NK-92 (cell line): ENCODE results near the gene ZNF563.
A peak's percentile ranks its signal among the peaks of the same experiment; 100 is the strongest.
"Not testable (repeated sequence)": the region's sequence is repeated elsewhere in the genome, so short reads cannot be mapped to it uniquely, and the experiment has no call there.

ENCODE experiments used
- DNase-seq: peaks from one replicate; lab custom pipeline; 2025; ENCODE audit not compliant: unreplicated experiment; lab: John Stamatoyannopoulos, UW

The ZNF563 gene

GRCh38 chr19:12333162-12334159 lies at the start of gene ZNF563:
TSS of gene ZNF563 (minus strand) at chr19:12333633. CDS start at chr19:12333482, 151 bp downstream.
- DNase-seq, result peak; percentile 65

GRCh38 chr19:12380444-12380737 lies 47.0 kb upstream of the ZNF563 start:
- no peak for DNase-seq

- DNase-seq, result no peak
Observed at GRCh38 chr19:12379732-12380443, 46.5 kb upstream of the ZNF563 start.

DNA sequence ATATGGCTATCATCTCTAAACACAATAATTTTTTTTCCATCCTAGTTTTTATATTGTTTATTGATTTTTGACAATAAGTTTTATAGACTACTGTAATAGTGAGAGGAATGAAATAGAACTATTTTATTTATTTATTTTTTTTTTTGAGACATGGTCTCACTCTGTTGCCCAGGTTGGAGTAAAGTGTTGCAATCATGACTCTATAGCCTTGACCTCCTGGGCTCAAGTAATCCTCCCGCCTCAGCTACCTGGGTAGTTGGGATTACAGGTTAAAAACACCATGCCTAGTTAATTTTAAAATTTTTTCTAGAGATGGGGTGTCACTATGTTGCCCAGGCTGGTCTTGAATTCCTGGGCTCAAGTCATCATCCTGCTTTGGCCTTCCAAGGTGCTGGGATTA lies 40.6 kb upstream of the ZNF563 start:
- no peak for DNase-seq

GRCh38 chr19:12365236-12366162 lies 32.1 kb upstream of the ZNF563 start, which contains the start of gene ZNF442:
TSS of gene ZNF442 (minus strand) at chr19:12365683. CDS start at chr19:12363631, 2,052 bp downstream.
- DNase-seq, result no peak

- DNase-seq, result no peak
Observed at GRCh38 chr19:12364391-12365235, 31.2 kb upstream of the ZNF563 start.

- DNase-seq, result not testable (repeated sequence)
Observed at GRCh38 chr19:12362236-12362635, 28.8 kb upstream of the ZNF563 start.

DNA sequence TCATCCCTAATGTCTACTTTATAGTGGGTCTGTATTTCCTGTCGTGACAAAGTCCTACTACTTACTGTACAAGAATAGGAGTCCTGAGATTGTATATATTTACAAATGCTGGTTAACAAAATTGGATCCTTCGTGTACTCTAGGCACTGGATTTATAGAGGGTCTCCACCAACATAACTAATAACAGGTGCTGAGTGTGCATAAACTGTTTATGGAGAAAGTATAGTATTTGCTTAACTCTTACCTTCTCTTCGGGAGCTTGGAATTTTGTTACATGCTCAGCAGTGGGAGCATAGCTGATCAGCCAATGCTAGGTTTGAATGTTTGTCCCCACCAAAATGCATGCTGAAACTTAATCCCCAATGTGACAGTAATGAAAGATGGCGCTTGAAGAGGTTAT lies 19.9 kb upstream of the ZNF563 start:
- no peak for DNase-seq

GRCh38 chr19:12350890-12351197 lies 17.4 kb upstream of the ZNF563 start:
- no peak for DNase-seq

GRCh38 chr19:12350185-12350889 lies 16.9 kb upstream of the ZNF563 start:
- no peak for DNase-seq

DNA sequence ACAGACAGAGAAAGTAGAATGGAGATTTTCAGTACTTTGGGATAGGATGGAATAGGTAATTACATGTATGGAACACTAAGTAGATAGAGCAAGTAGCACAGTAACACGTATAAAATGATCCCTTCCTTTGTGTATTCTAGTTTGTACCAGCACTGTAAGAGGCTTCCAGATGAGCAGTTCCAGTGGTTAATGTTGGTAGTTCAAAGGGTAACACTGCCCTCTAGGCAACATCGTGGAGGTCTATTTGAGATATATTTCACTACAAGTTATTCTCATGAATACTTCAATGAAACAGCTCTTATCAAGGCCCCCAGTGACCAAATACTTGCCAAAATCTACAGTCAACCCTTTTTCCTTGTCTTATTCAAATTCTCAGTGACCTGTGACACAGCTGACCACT lies 13.5 kb upstream of the ZNF563 start:
- no peak for DNase-seq

DNA sequence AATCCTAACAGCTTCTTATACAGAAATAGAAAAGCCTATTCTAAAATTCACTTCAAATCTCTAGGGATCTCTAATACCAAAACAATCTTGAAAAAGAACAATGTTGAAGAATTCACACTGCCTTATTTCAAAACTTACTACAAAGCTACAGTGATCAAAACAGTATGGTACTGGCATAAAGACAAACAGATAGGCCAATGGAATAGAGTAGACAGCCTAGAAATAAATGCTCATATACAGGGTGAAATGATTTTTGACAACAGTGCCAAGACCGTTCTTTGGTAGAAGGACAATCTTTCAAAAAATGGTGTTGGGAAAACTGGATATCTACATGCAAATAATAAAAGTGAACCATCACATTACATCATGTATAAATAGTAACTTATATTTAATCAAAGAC lies 11.8 kb upstream of the ZNF563 start:
- no peak for DNase-seq

DNA sequence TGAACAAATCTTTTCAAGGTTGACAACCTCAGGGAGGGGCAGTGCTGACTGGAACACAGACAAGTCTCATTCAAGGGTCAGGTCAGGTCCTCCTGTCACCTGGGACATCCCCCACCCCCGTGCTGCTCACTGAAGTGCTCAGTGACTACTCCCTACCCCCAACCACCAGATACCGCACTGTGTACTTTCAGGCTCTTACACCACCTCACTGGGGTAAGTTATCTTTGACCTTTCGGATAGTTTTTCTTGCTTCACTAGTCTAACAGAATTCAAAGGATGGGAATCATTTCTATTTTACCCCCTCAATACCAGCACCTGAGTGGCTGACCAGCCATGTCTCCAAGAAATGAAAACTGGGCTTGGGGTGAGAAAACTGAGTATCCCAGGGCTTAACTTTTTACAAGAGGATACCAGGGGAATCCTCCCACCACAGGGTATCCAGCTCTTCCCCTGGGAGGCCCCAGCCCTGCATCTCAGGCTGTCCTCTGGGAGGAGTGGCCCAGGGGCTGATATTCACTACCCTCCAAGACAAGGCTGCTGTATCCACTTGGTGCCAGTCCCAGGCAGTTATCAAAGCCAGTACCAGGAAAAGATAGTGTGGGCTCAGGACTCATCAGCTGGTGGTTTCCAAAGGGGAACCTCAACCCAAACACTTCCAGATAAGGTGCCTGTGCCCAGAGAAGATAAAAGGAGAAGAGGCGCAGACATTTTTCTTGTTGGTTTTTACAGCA lies 2.1 kb downstream of the ZNF563 start:
- DNase-seq, result no peak

DNA sequence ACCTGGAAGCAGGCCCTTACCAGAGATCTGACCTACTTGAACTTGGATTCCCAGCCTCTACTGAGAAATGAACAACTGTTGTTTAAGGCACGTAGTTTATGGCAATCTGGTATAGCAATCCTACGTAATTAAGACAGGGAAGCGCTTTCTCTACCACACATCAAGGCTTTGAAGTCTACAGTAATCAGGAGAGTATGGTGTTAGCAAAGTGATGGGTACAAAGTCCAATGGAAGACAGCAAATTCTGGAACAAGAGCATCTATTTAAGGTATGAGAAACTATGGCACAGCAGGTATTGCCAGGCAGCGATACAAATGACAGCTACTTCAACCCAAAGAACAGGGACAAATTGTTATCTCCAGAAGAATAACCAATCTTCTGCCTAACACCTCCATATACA lies 3.1 kb downstream of the ZNF563 start:
- no peak for DNase-seq

DNA sequence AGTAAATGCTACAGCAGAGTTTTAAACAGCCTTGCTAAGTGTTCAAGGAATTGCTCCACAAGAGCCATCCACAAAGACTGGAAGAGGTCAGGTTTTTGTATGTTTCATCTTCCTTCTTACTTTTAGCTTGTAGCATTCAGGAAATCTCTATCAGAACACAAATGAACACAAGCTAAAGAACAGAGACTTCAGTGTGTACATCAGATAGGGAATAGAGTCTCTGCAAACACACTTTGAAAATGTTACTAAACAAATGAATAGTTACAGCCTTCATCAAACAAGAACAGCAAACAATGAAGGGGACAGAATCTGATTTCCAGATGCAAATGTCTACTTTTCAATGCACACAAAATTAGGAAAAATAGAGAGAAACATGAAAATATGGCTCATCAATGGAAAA lies 7.7 kb downstream of the ZNF563 start:
- DNase-seq, result no peak

GRCh38 chr19:12318782-12319413 lies 14.5 kb downstream of the ZNF563 start:
- no peak for DNase-seq

GRCh38 chr19:12314553-12314952 lies 18.9 kb downstream of the ZNF563 start:
- no peak for DNase-seq

DNA sequence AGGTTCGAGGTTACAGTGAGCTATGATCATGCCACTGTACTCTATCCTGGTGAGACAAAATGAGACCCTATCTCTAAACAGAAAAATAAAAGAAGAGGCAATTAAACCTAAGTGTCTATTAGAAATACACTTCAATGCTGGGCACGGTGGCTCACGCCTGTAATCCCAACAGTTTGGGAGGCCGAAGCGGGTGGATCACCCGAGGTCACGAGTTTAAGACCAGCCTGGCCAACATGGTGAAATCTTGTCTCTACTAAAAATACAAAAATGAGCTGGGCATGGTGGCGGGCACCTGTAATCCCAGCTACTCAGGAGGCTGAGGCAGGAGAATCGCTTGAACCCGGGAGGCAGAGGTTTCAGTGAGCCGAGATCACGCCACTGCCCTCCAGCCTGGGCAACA lies 24.5 kb downstream of the ZNF563 start:
- DNase-seq, result not testable (repeated sequence)

- no peak for DNase-seq
Observed at GRCh38 chr19:12295191-12295590, 38.2 kb downstream of the ZNF563 start.
